DND-41 (cell line): Measurements from ENCODE around the gene FAM174C.

Experiments used
- ATAC-seq: fragments of 200-7000 bp; cut with Tn5 transposase; 3 replicates; pipeline ENCODE4 v1.9.1; 2021; ENCODE audit warnings: low read depth; ENCODE audit not compliant: insufficient read depth
- DNase-seq: peaks from one replicate; pipeline ENCODE4 v3.0.0-alpha.2; 2020
- H2AFZ ChIP-seq: 2 replicates; pipeline ENCODE4 v1.6.0; 2012; ENCODE audit warnings: low read depth, low read length
- H3K27ac ChIP-seq: 2 replicates; pipeline ENCODE4 v1.5.1; 2012; ENCODE audit warnings: low read length, inconsistent platforms
- H3K27me3 ChIP-seq: fragments of 200-600 bp; sonication (generic); 2 replicates; pipeline ENCODE4 v1.6.0; 2012; ENCODE audit warnings: low read length, mild to moderate bottlenecking, inconsistent platforms; ENCODE audit not compliant: insufficient read depth, poor library complexity
- H3K36me3 ChIP-seq: 2 replicates; pipeline ENCODE4 v1.5.1; 2012; ENCODE audit warnings: low read length, inconsistent platforms; ENCODE audit not compliant: insufficient read depth
- H3K4me1 ChIP-seq: 2 replicates; pipeline ENCODE4 v1.5.1; 2012; ENCODE audit warnings: mild to moderate bottlenecking, low read length; ENCODE audit not compliant: insufficient read depth
- H3K4me2 ChIP-seq: 2 replicates; pipeline ENCODE4 v1.6.0; 2012; ENCODE audit warnings: mild to moderate bottlenecking, moderate library complexity, low read length, inconsistent platforms; ENCODE audit not compliant: insufficient read depth
- H3K4me3 ChIP-seq, 2 experiments: fragments of 200-600 bp in 1 of 2; shearing (Covaris generic) in 1 of 2; 2 replicates each; pipeline ENCODE4 v1.5.1; 2012 to 2016; ENCODE audit warnings: inconsistent platforms in 2 of 2, low read length in 2 of 2, mild to moderate bottlenecking in 2 of 2, low read depth in 1 of 2, moderate library complexity in 1 of 2
- H3K79me2 ChIP-seq: 2 replicates; pipeline ENCODE4 v1.6.0; 2012; ENCODE audit warnings: low read length, inconsistent platforms; ENCODE audit not compliant: insufficient read depth
- H3K9ac ChIP-seq: 2 replicates; pipeline ENCODE4 v1.6.0; 2012; ENCODE audit warnings: low read depth, mild to moderate bottlenecking, inconsistent platforms, low read length, moderate library complexity
- H3K9me3 ChIP-seq: 2 replicates; pipeline ENCODE4 v1.5.1; 2012; ENCODE audit warnings: low read length, moderate library complexity, mild to moderate bottlenecking, inconsistent platforms; ENCODE audit not compliant: insufficient read depth, severe bottlenecking
- H4K20me1 ChIP-seq: 2 replicates; pipeline ENCODE4 v1.6.0; 2012; ENCODE audit warnings: low read length; ENCODE audit not compliant: insufficient read depth
- CTCF ChIP-seq: IDR thresholded peaks from 2 replicates; pipeline ENCODE4 v1.5.1; 2012; ENCODE audit warnings: borderline replicate concordance, low read length, moderate library complexity, mild to moderate bottlenecking; ENCODE audit not compliant: poor library complexity, severe bottlenecking; ENCODE audit errors: extremely low read depth
- EZH2 ChIP-seq: IDR thresholded peaks from 3 replicates; pipeline ENCODE4 v1.6.1; 2012; ENCODE audit warnings: borderline replicate concordance, low read depth, mild to moderate bottlenecking, moderate library complexity, low read length, inconsistent platforms; ENCODE audit not compliant: severe bottlenecking

The FAM174C gene

DNA sequence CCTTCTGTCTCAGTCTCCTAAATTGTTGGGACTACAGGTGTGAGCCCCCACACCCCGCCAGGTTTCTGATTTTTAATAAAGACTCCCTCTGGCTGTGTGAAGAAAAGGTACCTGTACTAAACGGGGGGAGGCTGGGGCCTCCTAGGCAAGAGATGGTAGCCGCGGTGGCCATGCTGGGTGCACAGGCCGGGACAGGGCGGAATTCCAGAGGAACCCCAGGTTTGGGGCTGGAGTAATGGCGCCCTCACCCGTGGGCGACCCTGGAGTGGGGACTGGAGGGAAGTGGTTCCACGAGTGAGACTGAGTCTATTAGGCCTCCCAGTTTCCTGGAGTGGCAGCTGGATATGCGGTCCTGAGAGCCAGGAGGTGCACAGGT, 35.9 kb upstream of the FAM174C start:
- TF ChIP-seq CTCF, result no peak
- TF ChIP-seq EZH2, result no peak
- peaks cover 60% of the 10 kb centered on the region for H3K4me1 ChIP-seq
- no peaks in the 10 kb centered on the region for H3K9me3 ChIP-seq
- peaks cover 14% of the 10 kb centered on the region for H4K20me1 ChIP-seq
- peak overlapping the region; percentile 55; the same call in 1 of the 2 replicates for H3K9ac ChIP-seq
- no peak for ATAC-seq
- H2AFZ ChIP-seq, result peak overlapping the region; percentile 67
- H3K4me3 ChIP-seq, result peak overlapping the region in 1 of 2 experiments; percentile 55; a peak in 2 of 4 replicates
- peak overlapping the region; percentile 21; the same call in 1 of the 2 replicates for H3K27ac ChIP-seq
- H3K79me2 ChIP-seq, result peaks cover 31% of the 10 kb centered on the region
- DNase-seq, result no peak
- peak overlapping the region; percentile 96 for H3K4me2 ChIP-seq
- H3K36me3 ChIP-seq, result peaks cover 7% of the 10 kb centered on the region; the same call in 1 of the 2 replicates
- H3K27me3 ChIP-seq, result peaks cover 6% of the 10 kb centered on the region

DNA sequence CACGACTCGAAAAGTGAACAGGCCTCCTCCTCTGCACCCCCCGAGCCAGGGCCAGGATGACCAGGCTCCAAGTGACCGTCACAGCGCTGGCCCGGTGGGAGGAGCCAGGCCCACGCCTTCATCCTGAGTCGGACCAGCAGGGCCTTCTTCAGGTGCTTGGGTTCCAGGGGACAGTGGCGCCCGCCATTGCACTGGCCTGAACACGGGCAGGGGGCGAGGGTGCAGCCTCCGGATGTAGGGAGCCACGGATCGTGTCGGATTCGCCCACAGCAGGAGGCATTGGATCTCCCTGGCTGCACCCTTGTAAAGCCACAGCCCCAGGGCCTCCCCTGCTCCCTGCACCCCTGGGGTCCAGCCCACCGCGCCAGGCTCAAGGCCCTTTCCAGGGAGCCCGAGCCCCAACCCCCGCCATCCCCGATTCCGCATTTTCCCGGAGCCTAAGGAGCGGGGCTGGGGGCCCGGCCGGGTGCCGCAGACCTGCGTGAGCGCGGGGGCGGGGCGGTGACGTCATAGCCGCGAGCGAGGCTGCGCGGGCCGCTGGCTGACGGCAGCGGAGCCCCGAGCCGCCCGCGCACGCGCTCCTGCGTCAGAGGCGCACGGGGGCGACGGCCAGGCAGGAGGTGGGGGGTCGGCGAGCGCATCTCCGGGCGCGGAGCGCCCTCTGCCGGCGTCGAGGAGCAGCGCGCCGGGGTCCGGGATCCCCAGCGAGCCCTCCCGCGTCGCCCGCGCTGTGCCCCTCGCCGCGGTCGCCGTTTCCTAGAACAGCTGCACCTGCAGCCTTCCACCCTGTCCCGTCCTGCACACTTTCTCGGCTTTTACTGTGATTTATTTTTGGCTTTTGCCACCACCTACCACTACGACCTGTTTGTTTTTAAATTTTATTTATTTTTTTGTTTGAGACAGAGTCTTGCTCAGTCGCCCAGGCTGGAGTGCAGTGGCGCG, 35.3 kb upstream of the FAM174C start:
- no peaks in the 10 kb centered on the region for H3K9me3 ChIP-seq
- peaks cover 34% of the 10 kb centered on the region for H3K79me2 ChIP-seq
- H4K20me1 ChIP-seq, result peaks cover 20% of the 10 kb centered on the region
- H2AFZ ChIP-seq, result peak overlapping the region; percentile 67
- peak overlapping the region; percentile 21 for H3K27ac ChIP-seq
- TF ChIP-seq CTCF, result peak; percentile 95
- TF ChIP-seq EZH2, result no peak
- H3K4me1 ChIP-seq, result peaks cover 67% of the 10 kb centered on the region
- H3K27me3 ChIP-seq, result peaks cover 6% of the 10 kb centered on the region
- H3K36me3 ChIP-seq, result peaks cover 13% of the 10 kb centered on the region; the same call in 1 of the 2 replicates
- peak; percentile 62 for ATAC-seq
- H3K4me3 ChIP-seq, result peak overlapping the region in 1 of 2 experiments; percentile 55; a peak in 3 of 4 replicates
- H3K9ac ChIP-seq, result peak overlapping the region; percentile 55
- DNase-seq, result peak; percentile 93
- H3K4me2 ChIP-seq, result peak overlapping the region; percentile 96

GRCh38 chr19:1240925-1241324, 34.4 kb upstream of the FAM174C start:
- no peak for DNase-seq
- peak overlapping the region; percentile 68 for H3K27ac ChIP-seq
- H2AFZ ChIP-seq, result peak overlapping the region; percentile 76
- no peak for ATAC-seq
- H4K20me1 ChIP-seq, result peaks cover 20% of the 10 kb centered on the region
- peak overlapping the region; percentile 94 for H3K9ac ChIP-seq
- peaks cover 6% of the 10 kb centered on the region for H3K27me3 ChIP-seq
- H3K4me2 ChIP-seq, result peak overlapping the region; percentile 96
- H3K4me1 ChIP-seq, result peaks cover 68% of the 10 kb centered on the region
- H3K9me3 ChIP-seq, result no peaks in the 10 kb centered on the region
- H3K79me2 ChIP-seq, result peaks cover 34% of the 10 kb centered on the region
- peaks cover 15% of the 10 kb centered on the region; the same call in 1 of the 2 replicates for H3K36me3 ChIP-seq
- TF ChIP-seq EZH2, result no peak
- TF ChIP-seq CTCF, result no peak
- H3K4me3 ChIP-seq, result peak overlapping the region; percentile 80 to 99; a peak in 3 of 4 replicates
